ENCODE measurements around the gene SPEM2. TPM values are rescaled to one million over a fixed set of nuclear protein-coding genes. Genes with fewer than 3 reads are reported as not detected.

Gene SPEM2
- total RNA-seq, 4 donors from 2014 or later: not detected

DNA sequence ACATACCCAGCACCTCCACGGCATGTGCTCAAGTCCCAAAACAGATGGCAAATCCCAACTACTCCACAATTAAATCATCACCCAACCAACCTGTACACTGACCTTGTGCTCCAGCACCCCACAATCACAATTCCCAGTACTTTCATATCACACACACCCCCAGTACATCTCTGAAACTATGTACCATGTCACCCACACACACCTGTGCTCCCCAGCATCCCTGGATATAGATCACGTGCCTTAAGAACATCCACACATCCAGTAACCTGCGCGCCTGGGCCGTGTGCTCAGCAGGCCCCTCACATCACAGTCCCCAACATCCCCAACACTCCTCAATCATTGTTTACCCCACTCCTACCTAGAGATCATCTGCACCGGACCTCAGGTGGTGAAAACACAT lies 15.7 kb upstream of the SPEM2 start:
- Histone ChIP-seq H3K36me3 (no peaks in the 10 kb centered on the region), H3K9me3 (no peaks in the 10 kb centered on the region), H3K27me3 (no peaks in the 10 kb centered on the region), H3K4me1 (no peaks in the 10 kb centered on the region), H3K27ac (no peak overlapping the region), H3K4me3 (no peak overlapping the region)
- TF ChIP-seq POLR2A (IDR thresholded peaks at IDR 0.05): no peak
- TF ChIP-seq, protein P1, sequence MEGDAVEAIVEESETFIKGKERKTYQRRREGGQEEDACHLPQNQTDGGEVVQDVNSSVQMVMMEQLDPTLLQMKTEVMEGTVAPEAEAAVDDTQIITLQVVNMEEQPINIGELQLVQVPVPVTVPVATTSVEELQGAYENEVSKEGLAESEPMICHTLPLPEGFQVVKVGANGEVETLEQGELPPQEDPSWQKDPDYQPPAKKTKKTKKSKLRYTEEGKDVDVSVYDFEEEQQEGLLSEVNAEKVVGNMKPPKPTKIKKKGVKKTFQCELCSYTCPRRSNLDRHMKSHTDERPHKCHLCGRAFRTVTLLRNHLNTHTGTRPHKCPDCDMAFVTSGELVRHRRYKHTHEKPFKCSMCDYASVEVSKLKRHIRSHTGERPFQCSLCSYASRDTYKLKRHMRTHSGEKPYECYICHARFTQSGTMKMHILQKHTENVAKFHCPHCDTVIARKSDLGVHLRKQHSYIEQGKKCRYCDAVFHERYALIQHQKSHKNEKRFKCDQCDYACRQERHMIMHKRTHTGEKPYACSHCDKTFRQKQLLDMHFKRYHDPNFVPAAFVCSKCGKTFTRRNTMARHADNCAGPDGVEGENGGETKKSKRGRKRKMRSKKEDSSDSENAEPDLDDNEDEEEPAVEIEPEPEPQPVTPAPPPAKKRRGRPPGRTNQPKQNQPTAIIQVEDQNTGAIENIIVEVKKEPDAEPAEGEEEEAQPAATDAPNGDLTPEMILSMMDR (IDR thresholded peaks at IDR 0.05): no peak
- intact Hi-C loops (cut with DNase I; ENCODE audit: low total_unique reads): no loop called here
- no peak for DNase-seq

DNA sequence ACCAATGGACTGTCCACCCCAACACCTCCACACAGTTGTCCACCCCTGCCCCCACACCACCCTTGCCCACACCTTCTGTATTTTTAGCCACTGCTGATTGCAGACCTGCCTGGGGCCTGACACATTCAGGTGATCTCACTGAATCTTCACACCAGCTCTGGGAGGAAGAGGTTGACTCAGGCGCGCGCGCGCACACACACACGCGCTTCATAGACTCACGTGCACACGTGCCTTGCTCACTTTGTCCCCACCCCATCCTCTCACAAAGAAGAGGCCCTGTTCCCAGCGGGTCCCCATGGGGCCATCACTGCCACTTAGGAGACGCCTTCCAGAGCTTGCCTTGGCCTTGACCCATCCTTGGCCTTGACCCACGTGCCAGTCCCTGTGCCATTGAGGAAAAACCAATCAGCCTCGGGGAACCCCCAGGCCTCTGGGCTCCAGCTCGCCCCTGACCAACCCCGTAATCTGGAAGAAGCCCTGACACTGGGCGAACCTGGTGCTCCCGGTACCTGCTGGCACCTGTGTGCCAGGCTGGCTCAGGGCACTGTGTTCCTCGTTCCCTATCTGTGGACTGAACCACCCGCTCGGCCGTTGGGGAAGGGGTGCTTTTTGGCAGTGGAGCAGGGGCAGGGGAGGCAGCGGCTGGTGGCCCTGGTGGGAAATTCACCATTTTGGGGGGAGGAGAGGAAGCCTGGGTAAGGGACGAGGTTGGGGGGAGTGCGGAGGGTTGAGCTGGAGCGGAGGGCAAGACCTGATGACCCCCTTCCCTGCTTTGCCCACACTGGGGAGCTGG lies 14.6 kb upstream of the SPEM2 start:
- Histone ChIP-seq H3K4me3 (no peak overlapping the region), H3K27ac (no peak overlapping the region), H3K4me1 (no peaks in the 10 kb centered on the region), H3K9me3 (no peaks in the 10 kb centered on the region), H3K27me3 (no peaks in the 10 kb centered on the region), H3K36me3 (no peaks in the 10 kb centered on the region)
- no peak for DNase-seq
- TF ChIP-seq POLR2A (IDR thresholded peaks at IDR 0.05): no peak
- TF ChIP-seq, protein P1 (IDR thresholded peaks at IDR 0.05): no peak
- intact Hi-C loops (cut with DNase I; ENCODE audit: low total_unique reads): no loop called here

DNA sequence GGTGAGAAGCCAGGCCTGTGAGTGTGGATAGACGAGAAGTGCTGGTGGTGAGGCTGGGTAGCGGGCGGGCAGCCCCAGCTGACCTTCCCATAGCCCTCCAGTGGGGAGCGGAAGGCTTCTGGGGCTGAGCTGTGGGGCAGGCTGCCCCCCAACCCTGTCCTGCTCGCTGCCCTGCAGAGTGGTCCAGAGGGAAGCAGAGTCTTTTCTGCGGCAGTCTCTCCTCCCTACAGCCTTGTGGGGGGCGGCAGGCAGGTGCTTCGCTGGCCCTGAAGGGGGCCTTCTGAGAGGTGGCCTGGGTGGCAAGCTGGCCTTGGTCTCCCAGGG lies 14.0 kb upstream of the SPEM2 start:
- Histone ChIP-seq H3K9me3 (no peaks in the 10 kb centered on the region), H3K27ac (no peak overlapping the region), H3K4me1 (no peaks in the 10 kb centered on the region), H3K27me3 (no peaks in the 10 kb centered on the region), H3K36me3 (no peaks in the 10 kb centered on the region), H3K4me3 (no peak overlapping the region)
- intact Hi-C loops (cut with DNase I; ENCODE audit: low total_unique reads): no loop called here
- DNase-seq: no peak
- TF ChIP-seq POLR2A (IDR thresholded peaks at IDR 0.05): no peak
- TF ChIP-seq, protein P1 (IDR thresholded peaks at IDR 0.05): no peak

DNA sequence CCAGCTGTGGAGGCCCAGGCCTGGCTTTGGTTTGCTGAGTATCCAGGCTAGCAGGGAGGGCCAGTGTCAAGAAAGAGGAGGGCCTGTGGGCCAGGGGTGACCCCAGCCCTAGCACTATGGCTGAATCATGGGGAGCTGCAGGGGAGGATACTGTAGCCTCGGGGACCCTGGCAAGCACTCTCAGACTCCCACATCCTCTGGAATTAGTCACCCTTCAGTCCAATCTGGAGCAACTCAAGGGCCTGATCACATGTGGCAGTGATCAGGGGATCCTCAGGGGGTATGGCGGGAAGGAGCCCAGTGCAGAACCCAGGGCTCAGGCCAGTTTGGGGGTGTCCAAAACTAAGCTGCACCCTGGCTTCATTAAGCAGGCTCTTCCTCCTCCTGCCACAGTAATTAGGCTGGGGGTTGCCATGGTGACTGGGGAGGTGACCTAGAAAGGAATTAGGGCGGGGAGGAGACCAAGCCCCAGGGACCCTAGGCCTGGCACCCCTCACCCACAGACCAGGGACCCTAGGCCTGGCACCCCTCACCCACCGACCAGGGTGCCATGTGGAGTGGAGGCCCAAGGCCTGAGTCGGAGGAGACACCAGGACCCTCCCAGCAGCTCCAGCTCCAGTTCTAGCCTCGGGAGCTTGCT lies 11.9 kb upstream of the SPEM2 start:
- Histone ChIP-seq H3K4me1 (no peaks in the 10 kb centered on the region), H3K9me3 (no peaks in the 10 kb centered on the region), H3K27me3 (no peaks in the 10 kb centered on the region), H3K36me3 (no peaks in the 10 kb centered on the region), H3K27ac (no peak overlapping the region), H3K4me3 (no peak overlapping the region)
- intact Hi-C loops (cut with DNase I; ENCODE audit: low total_unique reads): no loop called here
- no peak for TF ChIP-seq POLR2A (IDR thresholded peaks at IDR 0.05)
- TF ChIP-seq, protein P1 (IDR thresholded peaks at IDR 0.05): no peak
- DNase-seq: no peak

DNA sequence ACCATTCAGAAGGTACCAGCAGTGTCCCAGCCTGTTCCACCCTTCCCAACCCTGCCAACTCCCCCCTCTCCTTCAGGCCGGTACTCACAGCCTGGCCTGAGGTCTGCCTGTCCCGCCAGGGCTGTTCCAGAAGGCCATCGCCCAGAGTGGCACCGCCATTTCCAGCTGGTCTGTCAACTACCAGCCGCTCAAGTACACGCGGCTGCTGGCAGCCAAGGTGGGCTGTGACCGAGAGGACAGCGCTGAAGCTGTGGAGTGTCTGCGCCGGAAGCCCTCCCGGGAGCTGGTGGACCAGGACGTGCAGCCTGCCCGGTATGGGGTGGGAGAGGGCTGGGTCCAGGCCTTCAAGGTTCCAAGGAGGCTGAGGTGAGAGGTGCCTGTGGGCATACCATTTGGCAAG lies 10.6 kb upstream of the SPEM2 start:
- Histone ChIP-seq H3K27ac (no peak overlapping the region), H3K27me3 (no peaks in the 10 kb centered on the region), H3K9me3 (no peaks in the 10 kb centered on the region), H3K4me1 (no peaks in the 10 kb centered on the region), H3K4me3 (no peak overlapping the region), H3K36me3 (no peaks in the 10 kb centered on the region)
- DNase-seq: no peak
- TF ChIP-seq, protein P1 (IDR thresholded peaks at IDR 0.05): no peak
- TF ChIP-seq POLR2A (IDR thresholded peaks at IDR 0.05): no peak
- intact Hi-C loops (cut with DNase I; ENCODE audit: low total_unique reads): no loop called here
